H9 (cell line): ENCODE data around the gene ATF6. TPM values are rescaled to one million over a fixed set of nuclear protein-coding genes. Genes with fewer than 3 reads are reported as not detected.

Experiments
- DNase-seq: peaks from one replicate; pipeline ENCODE4 v3.0.0-alpha.2; 2017
- H2AFZ ChIP-seq: one replicate; pipeline ENCODE4 v1.6.1; 2013; ENCODE audit warnings: mild to moderate bottlenecking, low read length, control low read depth, moderate library complexity
- H2AK5ac ChIP-seq: 2 replicates; pipeline ENCODE4 v1.6.1; 2013; ENCODE audit warnings: low read length, control low read depth, mixed read lengths; ENCODE audit not compliant: insufficient read length
- H2BK120ac ChIP-seq: one replicate; pipeline ENCODE4 v1.6.1; 2013; ENCODE audit warnings: low read depth, mild to moderate bottlenecking, low read length, control low read depth, inconsistent platforms; ENCODE audit not compliant: poor library complexity, severe bottlenecking
- H2BK12ac ChIP-seq: 2 replicates; pipeline ENCODE4 v1.6.1; 2013; ENCODE audit warnings: low read length, control low read depth, mixed read lengths, low read depth; ENCODE audit not compliant: insufficient read length
- H2BK15ac ChIP-seq: 2 replicates; pipeline ENCODE4 v1.6.1; 2013; ENCODE audit warnings: low read depth, low read length, control low read depth
- H2BK20ac ChIP-seq: one replicate; pipeline ENCODE4 v1.6.1; 2013; ENCODE audit warnings: low read depth, mild to moderate bottlenecking, low read length, control low read depth, inconsistent platforms; ENCODE audit not compliant: poor library complexity, severe bottlenecking
- H2BK5ac ChIP-seq: 2 replicates; pipeline ENCODE4 v1.6.1; 2013; ENCODE audit warnings: low read length, control low read depth, mixed read lengths; ENCODE audit not compliant: insufficient read length
- H3K14ac ChIP-seq: 2 replicates; pipeline ENCODE4 v1.6.1; 2013; ENCODE audit warnings: low read length, control low read depth; ENCODE audit not compliant: insufficient read depth
- H3K18ac ChIP-seq: 2 replicates; pipeline ENCODE4 v1.6.1; 2013; ENCODE audit warnings: low read depth, mild to moderate bottlenecking, mixed read lengths, low read length, control low read depth; ENCODE audit not compliant: insufficient read length
- H3K23ac ChIP-seq: 2 replicates; pipeline ENCODE4 v1.6.1; 2013; ENCODE audit warnings: low read length, control low read depth, mixed read lengths, low read depth; ENCODE audit not compliant: insufficient read length
- H3K23me2 ChIP-seq: 2 replicates; pipeline ENCODE4 v1.6.1; 2013; ENCODE audit warnings: low read depth, mild to moderate bottlenecking, mixed read lengths, low read length, control low read depth; ENCODE audit not compliant: insufficient read length, poor library complexity, severe bottlenecking
- H3K27ac ChIP-seq: 2 replicates; pipeline ENCODE4 v1.5.1; 2013; ENCODE audit warnings: low read length, control low read depth, mixed read lengths, low read depth; ENCODE audit not compliant: insufficient read length
- H3K27me3 ChIP-seq: 2 replicates; pipeline ENCODE4 v1.6.1; 2013; ENCODE audit warnings: low read length, control low read depth, inconsistent platforms; ENCODE audit not compliant: insufficient read depth
- H3K4ac ChIP-seq: 2 replicates; pipeline ENCODE4 v1.6.1; 2013; ENCODE audit warnings: low read depth, mild to moderate bottlenecking, control low read depth, inconsistent platforms, low read length, moderate library complexity
- H3K4me1 ChIP-seq: 2 replicates; pipeline ENCODE4 v1.6.1; 2013; ENCODE audit warnings: low read length, control low read depth, inconsistent platforms; ENCODE audit not compliant: insufficient read depth
- H3K4me2 ChIP-seq: 2 replicates; pipeline ENCODE4 v1.6.1; 2013; ENCODE audit warnings: low read length, control low read depth, mixed read lengths; ENCODE audit not compliant: insufficient read length, insufficient read depth
- H3K56ac ChIP-seq: 2 replicates; pipeline ENCODE4 v1.6.1; 2013; ENCODE audit warnings: low read depth, mild to moderate bottlenecking, mixed read lengths, low read length, control low read depth; ENCODE audit not compliant: insufficient read length
- H3K79me1 ChIP-seq: 2 replicates; pipeline ENCODE4 v1.6.1; 2013; ENCODE audit warnings: low read depth, mild to moderate bottlenecking, moderate library complexity, low read length, control low read depth, inconsistent platforms; ENCODE audit not compliant: insufficient read depth, poor library complexity, severe bottlenecking
- H3K79me2 ChIP-seq: 2 replicates; pipeline ENCODE4 v1.6.1; 2013; ENCODE audit warnings: low read length, control low read depth, inconsistent platforms; ENCODE audit not compliant: insufficient read depth
- H3K9ac ChIP-seq: 2 replicates; pipeline ENCODE4 v1.6.1; 2013; ENCODE audit warnings: low read length, control low read depth, mixed read lengths; ENCODE audit not compliant: insufficient read length; ENCODE audit errors: extremely low read depth
- H3K9me3 ChIP-seq: one replicate; pipeline ENCODE4 v1.6.1; 2013; ENCODE audit warnings: low read depth, low read length, inconsistent platforms; ENCODE audit not compliant: control insufficient read depth
- H3T11ph ChIP-seq: one replicate; pipeline ENCODE4 v1.6.1; 2013; ENCODE audit warnings: mild to moderate bottlenecking, low read length, control low read depth, inconsistent platforms
- H4K20me1 ChIP-seq: one replicate; pipeline ENCODE4 v1.6.1; 2013; ENCODE audit not compliant: control insufficient read depth, insufficient read length, insufficient read depth
- H4K5ac ChIP-seq: 2 replicates; pipeline ENCODE4 v1.6.1; 2013; ENCODE audit warnings: low read depth, mild to moderate bottlenecking, mixed read lengths, low read length, control low read depth; ENCODE audit not compliant: insufficient read length
- H4K8ac ChIP-seq: replicated peaks from 2 replicates; pipeline ENCODE4 v1.6.1; 2013; ENCODE audit warnings: low read length, control low read depth, mixed read lengths, low read depth; ENCODE audit not compliant: insufficient read length
- H4K91ac ChIP-seq: 2 replicates; pipeline ENCODE4 v1.6.1; 2013; ENCODE audit warnings: low read depth, mild to moderate bottlenecking, moderate library complexity, mixed read lengths, low read length, control low read depth; ENCODE audit not compliant: insufficient read length
- H3K27ac Mint-ChIP-seq, 3 experiments: 2 replicates in 2 of 3; 3 replicates in 1 of 3; pipeline ENCODE4 v1.8.0; 2020 to 2021; ENCODE audit warnings: mixed read lengths in 3 of 3, mild to moderate bottlenecking in 1 of 3, moderate library complexity in 1 of 3
- H3K27me3 Mint-ChIP-seq: 2 replicates; pipeline ENCODE4 v1.8.0; 2021; ENCODE audit warnings: low read depth, mild to moderate bottlenecking, moderate library complexity, mixed read lengths
- H3K36me3 Mint-ChIP-seq, 3 experiments: 2 replicates in 2 of 3; 3 replicates in 1 of 3; pipeline ENCODE4 v1.8.0; 2020 to 2021; ENCODE audit warnings: low read depth in 3 of 3, mixed read lengths in 3 of 3; ENCODE audit not compliant: insufficient read depth in 1 of 3
- H3K4me1 Mint-ChIP-seq, 2 experiments: 2 replicates each; pipeline ENCODE4 v1.8.0; 2020; ENCODE audit warnings: mixed read lengths in 2 of 2
- H3K4me3 Mint-ChIP-seq, 2 experiments: 2 replicates in 1 of 2; 3 replicates in 1 of 2; pipeline ENCODE4 v1.8.0; 2020 to 2021; ENCODE audit warnings: mild to moderate bottlenecking in 2 of 2, mixed read lengths in 2 of 2, moderate library complexity in 1 of 2
- H3K9me3 Mint-ChIP-seq, 2 experiments: 2 replicates in 1 of 2; 3 replicates in 1 of 2; pipeline ENCODE4 v1.8.0; 2020; ENCODE audit warnings: mild to moderate bottlenecking in 2 of 2, mixed read lengths in 2 of 2, moderate library complexity in 1 of 2
- WGBS: extraction: QIAGEN DNeasy Blood & Tissue Kit; methylation state at CpG from one replicate; pipeline ENCODE4 v1.1.7; 2013; ENCODE audit warnings: missing lambda C conversion rate, low lambda C conversion rate, mixed read lengths; ENCODE audit not compliant: insufficient read length; ENCODE audit errors: extremely low coverage; 5-methylcytosine and 5-hydroxymethylcytosine counted together
- total RNA-seq: library from RNA; stranded (reverse); gene quantifications from 2 replicates; pipeline ENCODE4 v1.2.1, GENCODE V29; 2021
- TF ChIP-seq, protein P1 (sequence below): fragments of 200-600 bp; sonication (generic); conservative IDR thresholded peaks from 3 replicates; pipeline ENCODE4 v1.8.0; 2021; ENCODE audit warnings: antibody characterized with exemption, mild to moderate bottlenecking

ATF6 gene
- total RNA-seq, 1 experiment from 2014 or later = 11.2 TPM

DNA sequence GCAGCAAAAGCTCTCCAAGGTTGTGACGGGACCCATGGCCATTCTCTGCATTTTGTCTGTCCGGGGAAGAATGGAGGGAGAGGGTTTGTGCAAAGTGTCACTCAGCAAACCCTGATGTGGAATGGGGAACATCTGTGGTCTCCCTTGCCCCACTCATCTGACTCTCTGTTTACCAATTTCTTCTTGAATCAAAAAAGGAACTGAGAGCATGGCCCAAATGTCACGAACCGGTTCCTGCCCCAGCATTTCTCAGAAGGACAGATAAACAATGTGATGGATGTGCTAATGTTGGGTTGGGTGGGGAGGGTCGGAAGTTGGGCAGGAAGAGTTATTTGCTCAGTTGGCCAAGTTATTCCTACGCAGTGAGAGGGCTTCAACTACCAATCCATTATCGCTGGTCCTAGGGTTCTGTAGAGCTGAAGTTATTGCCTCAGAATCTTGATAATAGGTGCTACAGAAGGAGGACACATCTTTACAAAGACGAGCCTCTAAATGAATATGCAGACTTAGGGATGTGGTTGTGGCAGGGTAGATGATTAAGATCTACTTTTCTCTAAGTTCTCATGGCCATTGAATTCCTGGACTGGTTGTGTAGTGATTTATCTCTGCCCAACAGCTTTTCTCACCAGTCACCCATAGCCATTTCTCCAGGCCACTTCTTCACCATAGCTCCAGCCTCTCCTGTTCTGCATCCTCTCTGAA, 26.1 kb upstream of the ATF6 start:
- H3T11ph ChIP-seq = no peak overlapping the region
- Mint-ChIP-seq H3K27me3 (peaks cover 4% of the 10 kb centered on the region), H3K27ac (no peak overlapping the region), H3K9me3 (no peaks in the 10 kb centered on the region), H3K4me3 (no peak overlapping the region), H3K36me3 (no peaks in the 10 kb centered on the region), H3K4me1 (peaks cover 22 to 28% of the 10 kb centered on the region in 2 experiments)
- H3K18ac ChIP-seq = no peak overlapping the region
- TF ChIP-seq, protein P1, sequence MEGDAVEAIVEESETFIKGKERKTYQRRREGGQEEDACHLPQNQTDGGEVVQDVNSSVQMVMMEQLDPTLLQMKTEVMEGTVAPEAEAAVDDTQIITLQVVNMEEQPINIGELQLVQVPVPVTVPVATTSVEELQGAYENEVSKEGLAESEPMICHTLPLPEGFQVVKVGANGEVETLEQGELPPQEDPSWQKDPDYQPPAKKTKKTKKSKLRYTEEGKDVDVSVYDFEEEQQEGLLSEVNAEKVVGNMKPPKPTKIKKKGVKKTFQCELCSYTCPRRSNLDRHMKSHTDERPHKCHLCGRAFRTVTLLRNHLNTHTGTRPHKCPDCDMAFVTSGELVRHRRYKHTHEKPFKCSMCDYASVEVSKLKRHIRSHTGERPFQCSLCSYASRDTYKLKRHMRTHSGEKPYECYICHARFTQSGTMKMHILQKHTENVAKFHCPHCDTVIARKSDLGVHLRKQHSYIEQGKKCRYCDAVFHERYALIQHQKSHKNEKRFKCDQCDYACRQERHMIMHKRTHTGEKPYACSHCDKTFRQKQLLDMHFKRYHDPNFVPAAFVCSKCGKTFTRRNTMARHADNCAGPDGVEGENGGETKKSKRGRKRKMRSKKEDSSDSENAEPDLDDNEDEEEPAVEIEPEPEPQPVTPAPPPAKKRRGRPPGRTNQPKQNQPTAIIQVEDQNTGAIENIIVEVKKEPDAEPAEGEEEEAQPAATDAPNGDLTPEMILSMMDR = no peak
- no peak overlapping the region for H3K4me2 ChIP-seq
- DNase-seq = no peak
- no peak overlapping the region for H3K9ac ChIP-seq
- no peak overlapping the region for H3K23ac ChIP-seq
- no peak overlapping the region for H4K8ac ChIP-seq
- H3K79me1 ChIP-seq = no peaks in the 10 kb centered on the region
- H3K23me2 ChIP-seq = no peaks in the 10 kb centered on the region
- no peak overlapping the region for H4K91ac ChIP-seq
- no peak overlapping the region for H2BK15ac ChIP-seq
- H3K56ac ChIP-seq = no peak overlapping the region
- no peak overlapping the region for H3K4ac ChIP-seq
- H3K4me1 ChIP-seq = peaks cover 10% of the 10 kb centered on the region; the same call in 1 of the 2 replicates
- H2BK5ac ChIP-seq = no peak overlapping the region
- H2BK120ac ChIP-seq = no peak overlapping the region
- H3K27ac ChIP-seq = no peak overlapping the region
- WGBS = no CpG with 5 or more reads among the region's 8 CpGs
- H4K5ac ChIP-seq = no peak overlapping the region
- no peak overlapping the region for H2AK5ac ChIP-seq
- H3K79me2 ChIP-seq = no peaks in the 10 kb centered on the region
- no peaks in the 10 kb centered on the region for H4K20me1 ChIP-seq
- no peak overlapping the region for H2BK20ac ChIP-seq
- H2AFZ ChIP-seq = no peak overlapping the region
- no peak overlapping the region for H2BK12ac ChIP-seq
- no peak overlapping the region for H3K14ac ChIP-seq
- no peaks in the 10 kb centered on the region for H3K27me3 ChIP-seq
- no peaks in the 10 kb centered on the region for H3K9me3 ChIP-seq
